HG02571 (cell line): Measurements from ENCODE around the gene TEKT4.
"Not testable (repeated sequence)": the region's sequence is repeated elsewhere in the genome, so short reads cannot be mapped to it uniquely, and the experiment has no call there.

Source experiments
- ATAC-seq: cut with Tn5 transposase; IDR thresholded peaks from one replicate; pipeline ENCODE4 v1.9.1; 2021; ENCODE audit warnings: mild to moderate bottlenecking, moderate library complexity; ENCODE audit not compliant: unreplicated experiment

Gene TEKT4

DNA sequence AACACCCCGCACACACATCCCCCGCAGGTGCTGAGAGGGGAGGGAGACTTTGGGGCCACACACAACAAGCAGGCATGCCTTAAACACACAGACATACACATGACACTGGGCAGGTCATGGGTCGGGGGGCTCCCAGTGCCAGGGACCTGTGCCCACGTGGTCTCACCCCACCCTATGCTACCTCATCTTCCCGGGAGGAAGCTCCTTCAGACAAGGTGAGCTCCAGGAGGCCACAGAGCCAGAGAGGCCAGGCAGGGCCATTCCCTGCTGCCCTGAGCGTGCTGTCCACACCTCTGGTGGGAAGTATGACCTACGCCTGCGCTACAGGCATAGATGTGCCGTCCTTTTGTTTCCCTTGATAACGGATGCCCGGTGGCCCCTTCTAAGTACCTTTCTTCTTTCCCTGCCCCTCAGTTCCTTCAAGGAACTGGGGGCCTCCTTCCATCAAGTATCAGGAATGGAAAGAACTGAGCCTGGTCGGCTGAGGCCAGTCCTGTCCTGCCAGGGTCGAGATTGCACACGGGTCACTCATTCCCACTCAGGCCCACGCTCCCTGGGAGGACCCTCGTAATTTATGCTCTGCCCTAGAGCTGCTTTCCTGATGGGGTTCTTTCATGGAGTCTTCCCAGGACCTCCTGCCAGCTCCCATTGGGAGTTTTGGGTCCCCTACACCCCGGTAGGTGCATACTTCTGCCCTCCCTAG is 4.7 kb downstream of the TEKT4 start:
- no peak for ATAC-seq

DNA sequence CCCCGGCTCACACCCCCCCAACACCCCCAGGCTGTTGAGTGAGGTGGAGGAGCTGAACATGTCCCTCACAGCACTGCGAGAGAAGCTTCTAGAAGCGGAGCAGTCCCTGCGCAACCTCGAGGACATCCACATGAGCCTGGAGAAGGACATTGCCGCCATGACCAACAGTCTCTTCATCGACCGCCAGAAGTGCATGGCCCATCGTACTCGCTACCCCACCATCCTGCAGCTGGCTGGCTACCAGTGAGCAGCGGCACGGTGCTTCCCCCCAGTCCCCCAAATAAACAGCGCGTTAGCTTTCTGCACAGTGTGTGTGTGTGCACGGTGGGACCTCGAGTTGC is 5.3 kb downstream of the TEKT4 start:
- no peak for ATAC-seq

DNA sequence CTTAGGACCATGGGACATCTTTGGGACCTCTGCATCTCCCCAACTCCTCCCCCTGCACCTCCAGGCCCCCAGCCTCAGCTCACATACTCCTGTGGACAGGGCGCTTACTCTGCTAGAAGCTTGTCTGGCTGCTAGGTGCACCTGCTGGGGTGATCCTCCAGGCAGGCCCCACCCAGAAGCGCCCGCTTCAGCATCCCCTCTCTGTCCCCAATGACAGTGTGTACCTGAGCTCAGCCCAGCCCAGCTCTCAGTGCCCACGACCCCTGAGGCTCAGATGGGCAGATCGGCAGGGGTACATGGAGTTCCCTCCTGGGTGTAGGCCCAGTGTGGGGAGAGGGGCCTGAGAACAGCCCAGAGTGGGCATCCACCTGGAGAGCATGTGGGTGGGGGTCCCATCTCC is 5.9 kb downstream of the TEKT4 start:
- ATAC-seq = no peak

DNA sequence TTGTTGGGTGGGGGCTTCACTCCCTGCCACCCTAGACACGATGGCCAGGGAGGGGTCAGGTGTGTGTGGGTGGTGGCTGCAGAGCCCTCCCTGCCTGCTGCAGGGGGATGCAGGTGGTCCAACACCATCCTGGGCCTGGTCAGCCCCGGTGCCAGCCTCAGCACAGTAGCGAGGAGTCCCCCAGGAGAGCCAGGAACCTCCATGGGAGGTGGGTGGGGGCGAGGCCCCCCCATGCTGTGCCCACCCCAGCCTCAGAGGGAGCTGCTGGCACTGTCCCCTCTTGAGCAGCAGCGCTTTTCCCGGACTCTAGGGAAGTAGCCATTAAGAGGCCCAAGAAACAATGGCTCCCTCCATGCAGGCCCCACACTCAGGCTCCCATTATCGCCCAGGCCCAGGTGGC is 7.3 kb downstream of the TEKT4 start:
- not testable (repeated sequence) for ATAC-seq

DNA sequence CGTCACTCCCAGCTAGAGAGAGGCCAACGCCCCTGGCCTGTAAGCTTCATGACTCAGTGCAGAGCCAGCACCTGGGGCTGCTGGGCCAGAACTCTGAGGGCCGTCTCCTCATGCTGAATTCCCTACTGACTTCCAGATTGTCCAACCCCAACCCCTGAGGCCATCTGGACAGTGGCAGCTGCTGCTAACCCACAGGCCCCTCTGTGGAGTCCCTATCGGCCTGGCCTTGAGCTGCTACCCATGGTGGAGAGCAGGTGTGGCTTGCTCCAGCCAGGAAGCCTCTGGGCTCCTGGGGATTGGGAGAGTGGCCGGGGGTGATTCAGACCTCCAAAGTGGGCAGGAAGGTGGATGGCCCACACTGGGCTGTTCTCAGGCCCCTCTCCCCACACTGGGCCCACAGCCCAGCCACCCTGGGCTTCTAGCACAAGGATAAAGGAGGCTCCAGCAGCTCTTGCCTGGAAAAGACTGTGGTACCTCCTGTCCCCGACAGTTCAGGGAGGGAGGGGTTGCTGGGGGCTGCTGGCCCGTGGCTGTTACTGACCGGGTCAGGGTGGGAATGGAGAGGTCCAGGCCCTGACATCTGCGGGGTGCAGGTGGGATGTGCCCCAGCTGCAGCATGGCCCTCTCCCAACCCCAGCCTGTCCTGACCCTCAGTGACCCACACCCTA is 8.2 kb downstream of the TEKT4 start:
- no peak for ATAC-seq

DNA sequence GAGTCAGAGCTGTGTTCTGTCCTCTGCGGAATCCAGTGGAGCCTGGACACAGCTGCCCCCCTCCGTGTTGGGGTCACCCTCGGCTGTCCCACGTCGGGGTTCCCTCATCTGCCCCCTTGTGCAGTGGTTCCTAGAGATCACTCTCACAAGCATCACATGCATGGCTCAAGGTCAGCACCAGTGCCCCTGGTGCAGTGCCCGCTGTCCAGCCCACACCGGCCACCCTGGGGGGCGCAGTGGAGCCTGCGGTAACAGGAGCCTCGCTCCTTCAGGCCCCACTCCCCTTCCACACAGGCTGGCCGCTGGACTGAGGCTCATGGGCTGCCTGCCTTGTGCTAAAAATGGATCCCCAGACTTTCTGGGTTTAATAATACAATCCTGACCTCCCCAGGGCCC is 8.8 kb downstream of the TEKT4 start:
- no peak for ATAC-seq

DNA sequence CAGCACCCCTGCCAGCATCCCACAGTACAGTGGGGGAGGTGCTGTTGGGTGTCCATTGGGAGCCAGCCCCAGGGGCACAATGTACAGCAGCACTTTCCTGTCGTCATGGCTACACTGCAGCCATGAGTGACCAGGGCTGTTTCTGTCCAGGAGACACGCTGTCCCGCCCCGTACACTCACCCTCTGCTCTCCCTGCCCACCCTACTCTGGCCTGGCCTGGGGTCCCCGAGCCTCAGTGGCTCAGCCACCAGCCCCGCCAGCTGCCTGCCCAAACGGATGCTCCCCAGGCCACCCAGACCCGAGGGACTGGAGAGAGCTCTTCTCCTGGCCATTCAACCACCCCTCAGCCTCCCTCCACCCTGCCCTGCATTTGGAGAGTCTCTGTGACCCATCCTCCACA is 9.3 kb downstream of the TEKT4 start:
- ATAC-seq = no peak

DNA sequence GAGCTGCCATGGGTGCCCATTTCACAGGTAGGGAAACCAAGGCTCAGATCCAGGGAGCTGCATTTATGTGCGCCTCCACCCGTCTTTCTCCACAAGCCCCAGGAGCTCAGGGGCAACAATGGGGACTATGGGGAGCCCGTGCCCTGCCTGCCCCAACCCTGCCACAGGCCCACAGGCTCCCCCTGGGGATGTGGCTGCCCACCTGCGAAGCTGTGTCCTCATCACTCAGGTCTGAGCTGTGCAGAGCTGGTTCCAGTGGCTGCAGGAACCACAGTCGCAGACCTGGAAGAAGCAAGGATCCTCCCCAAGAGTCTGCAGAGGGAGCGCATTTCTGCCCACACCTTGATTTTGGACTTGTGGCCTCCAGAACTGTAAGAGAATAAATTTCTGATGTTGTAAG is 9.8 kb downstream of the TEKT4 start:
- ATAC-seq = no peak

DNA sequence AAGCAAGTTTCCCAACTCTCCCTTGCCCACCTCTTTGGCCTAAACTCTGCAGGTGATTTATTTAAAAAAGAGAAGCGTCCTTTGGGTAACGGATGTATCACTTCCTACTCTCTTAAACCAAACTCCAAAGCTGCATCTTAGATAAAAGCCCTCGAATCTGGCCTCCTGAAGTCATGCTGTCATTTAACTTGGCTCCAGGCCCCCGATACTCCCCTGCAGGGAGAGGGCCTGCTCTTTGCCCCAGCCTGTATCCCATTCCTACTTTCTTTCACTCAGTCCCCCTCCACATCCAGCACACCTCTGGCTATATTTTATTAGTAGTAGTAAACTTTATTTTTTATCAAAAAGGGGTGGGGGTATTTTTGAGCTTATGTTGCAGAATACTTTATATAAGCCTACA is 19.0 kb downstream of the TEKT4 start:
- ATAC-seq = no peak

DNA sequence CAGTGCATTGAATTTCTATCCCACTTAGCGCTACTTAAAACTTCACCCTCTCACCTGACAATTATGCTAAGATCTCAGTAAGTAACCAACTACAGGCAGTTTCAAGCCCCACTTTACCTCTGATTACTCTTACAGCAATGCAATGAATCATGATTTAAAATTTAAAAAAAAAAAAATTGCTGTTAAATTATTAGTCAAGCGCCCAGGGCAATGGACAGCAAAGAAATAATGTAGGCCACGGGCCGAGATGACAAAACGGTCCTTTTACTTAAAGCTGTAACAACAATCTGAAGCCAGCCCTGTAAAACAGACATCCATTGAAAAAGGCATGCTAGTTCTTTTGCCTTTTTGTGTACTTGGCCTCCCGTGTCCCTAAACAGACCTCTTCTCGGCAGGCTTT is 24.0 kb downstream of the TEKT4 start:
- not testable (repeated sequence) for ATAC-seq

DNA sequence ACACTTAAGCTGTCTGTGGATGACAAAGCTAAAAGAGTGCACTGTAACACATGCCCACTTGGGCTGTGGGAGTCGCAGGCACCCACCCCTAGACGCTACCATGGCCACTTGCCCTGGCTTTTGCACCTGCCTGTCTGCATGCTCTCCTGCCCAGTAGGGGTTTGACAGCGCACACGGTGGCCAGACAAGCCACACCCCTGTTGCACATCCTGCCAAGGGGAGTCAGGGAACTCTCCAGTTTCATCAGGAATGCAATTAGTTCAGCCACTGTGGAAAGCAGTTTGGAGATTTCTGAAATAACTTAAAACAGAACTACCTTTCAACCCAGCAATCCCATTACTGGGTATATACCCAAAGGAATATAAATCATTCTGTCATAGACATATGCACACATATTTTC is 35.7 kb downstream of the TEKT4 start:
- ATAC-seq = not testable (repeated sequence)

DNA sequence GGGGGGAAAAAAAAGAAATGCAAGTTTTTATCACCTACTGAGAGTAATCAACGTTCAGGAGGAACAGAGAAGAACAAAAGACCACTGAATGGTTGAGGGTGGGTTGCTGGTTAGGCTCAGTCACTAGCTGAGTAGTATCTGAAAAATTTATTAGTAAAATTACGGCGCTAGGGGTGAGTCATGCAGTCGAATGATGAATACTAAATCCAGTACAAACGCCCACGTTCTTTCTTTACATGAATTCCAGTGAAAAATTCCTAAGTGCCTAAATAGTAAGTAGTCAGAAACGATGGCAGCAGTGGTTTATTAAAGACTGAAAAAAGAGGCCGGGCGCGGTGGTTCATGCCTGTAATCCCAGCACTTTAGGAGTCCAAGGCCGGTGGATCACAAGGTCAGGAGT is 52.0 kb downstream of the TEKT4 start:
- no peak for ATAC-seq

DNA sequence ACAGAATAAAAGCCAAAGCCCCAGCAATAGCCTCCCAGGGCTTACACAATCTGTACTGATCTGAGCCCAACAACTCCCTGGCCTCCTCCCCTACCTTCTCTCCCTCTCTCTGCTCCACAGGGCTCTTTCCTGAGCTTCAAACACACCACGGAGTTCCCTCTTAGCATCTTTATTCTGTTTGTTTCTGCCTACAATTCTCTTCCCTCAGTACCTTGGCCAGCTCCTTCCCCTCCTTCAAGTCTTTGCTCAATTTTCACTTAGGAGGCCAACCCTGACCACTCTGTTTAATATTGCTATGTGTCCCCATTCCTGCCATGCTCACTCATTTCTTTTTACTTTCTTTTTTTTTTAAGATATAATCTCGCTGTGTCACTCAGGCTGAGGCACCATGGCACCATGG is 53.8 kb downstream of the TEKT4 start:
- not testable (repeated sequence) for ATAC-seq
